HG02970 (cell line): Measurements from ENCODE around the gene SLC6A9.

Source experiments
- ATAC-seq: cut with Tn5 transposase; IDR thresholded peaks from one replicate; pipeline ENCODE4 v1.9.1; 2021; ENCODE audit warnings: mild to moderate bottlenecking, moderate library complexity, moderate number of reproducible peaks; ENCODE audit not compliant: unreplicated experiment, low FRiP score

The SLC6A9 gene

DNA sequence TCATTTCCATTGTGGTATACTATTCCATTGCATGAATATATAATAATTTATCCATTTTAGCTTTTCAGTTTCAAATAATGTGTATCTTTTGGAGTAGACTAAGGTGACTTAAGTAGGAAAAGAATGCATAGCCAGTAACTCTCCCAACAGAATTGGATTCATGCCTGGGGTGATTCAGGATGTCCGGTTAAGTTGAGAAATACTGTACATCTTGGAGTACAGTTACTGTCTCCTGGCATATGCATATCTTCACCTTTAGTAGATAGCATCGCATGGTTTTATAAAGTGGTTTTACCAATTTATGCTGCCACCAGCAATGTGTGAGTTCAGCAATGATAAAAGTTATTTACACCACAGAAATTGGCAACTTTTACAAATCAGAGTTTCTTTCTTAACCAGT is 18.6 kb upstream of the SLC6A9 start:
- no peak for ATAC-seq

DNA sequence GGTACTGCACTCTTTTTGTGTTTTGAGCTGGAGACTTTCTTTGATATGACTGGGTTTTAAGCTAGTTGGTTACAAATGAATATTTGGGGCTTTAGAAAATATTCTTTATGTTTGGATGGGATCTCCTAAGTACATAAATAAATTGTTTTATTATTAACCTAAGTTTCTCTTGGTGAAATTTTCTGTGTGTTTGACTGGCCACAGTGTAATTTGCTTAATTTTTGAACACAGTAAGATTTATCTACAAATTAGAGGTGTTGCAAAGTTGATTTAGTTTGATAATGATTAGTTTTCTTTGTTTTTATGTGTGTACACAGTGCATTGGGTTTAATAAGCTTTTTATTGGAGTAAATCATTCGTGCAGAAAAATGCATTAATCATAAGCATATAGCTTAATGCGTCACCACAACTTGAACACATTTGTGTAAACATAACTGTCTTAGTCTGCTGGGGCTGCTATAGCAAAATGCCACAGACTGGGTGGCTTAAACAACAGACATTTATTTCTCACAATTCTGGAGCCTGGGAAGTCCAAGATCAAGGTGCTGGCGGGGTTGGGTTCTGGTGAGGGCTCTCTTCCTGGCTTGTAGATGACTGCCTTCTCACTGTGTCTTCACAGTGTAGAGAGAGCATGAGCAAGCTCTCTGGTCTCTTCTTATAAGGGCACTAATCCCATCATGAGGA is 17.4 kb upstream of the SLC6A9 start:
- no peak for ATAC-seq

DNA sequence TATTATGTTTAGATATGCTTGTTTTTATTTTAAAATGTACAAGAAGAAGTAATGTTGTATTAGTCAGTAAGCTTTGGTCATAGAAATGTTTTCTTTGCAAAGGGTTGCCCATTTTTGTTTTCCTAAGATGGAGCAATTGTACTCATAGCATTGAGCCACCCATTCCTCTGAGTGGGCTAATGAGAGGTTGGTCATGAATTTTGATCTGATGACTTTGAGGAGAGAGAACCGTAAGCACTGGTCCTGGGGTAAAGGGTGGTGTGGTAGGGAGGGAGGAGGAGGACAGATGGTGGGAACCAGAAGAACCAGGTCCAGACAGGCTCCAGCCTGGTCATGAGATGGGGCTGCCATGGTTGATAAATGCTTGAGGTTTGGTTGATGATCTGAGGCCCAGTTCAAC is 15.9 kb upstream of the SLC6A9 start:
- no peak for ATAC-seq

DNA sequence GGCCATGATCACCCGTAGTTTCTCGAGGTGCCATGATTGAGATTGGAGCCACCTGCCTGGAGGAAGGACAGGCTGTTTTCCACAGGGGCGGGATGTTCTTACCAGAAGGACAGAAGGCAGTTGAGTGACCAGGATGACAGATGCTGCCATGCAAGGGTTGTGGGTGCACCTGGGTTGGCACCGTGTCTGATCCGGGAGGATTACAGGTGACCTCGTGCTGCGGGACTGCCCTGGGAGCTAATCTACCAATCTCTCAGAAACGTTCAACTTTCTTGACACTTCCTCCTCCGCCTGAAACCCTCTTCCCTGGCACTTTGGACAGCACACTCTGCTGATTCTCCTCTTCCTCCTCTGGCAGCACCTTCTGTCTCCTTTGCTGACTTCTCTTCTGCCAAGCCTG is 13.8 kb upstream of the SLC6A9 start:
- ATAC-seq: no peak

DNA sequence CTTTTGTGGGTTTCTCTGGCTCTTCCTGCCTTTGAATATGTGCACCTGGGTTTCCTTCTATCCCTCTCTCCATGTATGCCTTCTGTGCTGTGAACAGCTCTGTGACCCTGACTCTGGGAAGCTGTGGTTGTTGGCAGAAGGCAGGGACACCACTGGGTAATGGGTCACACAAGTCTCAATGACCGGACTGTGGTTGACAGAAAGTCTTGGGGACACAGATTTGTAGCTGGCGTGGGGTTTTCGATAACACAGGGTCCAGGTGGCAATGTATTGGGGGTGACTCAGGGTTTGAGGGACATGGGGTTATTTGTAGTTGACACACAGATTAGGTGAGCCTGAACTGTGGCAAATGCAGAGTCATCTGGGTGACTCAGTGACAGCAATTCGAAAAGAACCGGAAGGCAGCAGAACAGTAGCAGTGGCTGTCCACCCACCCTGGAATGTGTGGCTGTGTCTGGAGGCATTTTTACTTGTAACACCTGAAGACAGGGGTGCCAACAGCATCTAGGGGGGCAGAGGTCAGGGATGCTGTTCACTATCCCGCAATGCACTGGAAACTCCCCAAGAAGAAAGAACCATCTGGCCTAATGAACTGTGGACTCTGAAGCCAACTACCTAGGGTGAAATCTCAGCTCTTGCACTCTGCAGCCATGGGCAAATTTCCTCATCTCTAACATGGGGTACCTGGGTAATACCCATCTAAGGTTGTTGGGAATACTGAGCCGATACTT is 13.0 kb upstream of the SLC6A9 start:
- no peak for ATAC-seq

DNA sequence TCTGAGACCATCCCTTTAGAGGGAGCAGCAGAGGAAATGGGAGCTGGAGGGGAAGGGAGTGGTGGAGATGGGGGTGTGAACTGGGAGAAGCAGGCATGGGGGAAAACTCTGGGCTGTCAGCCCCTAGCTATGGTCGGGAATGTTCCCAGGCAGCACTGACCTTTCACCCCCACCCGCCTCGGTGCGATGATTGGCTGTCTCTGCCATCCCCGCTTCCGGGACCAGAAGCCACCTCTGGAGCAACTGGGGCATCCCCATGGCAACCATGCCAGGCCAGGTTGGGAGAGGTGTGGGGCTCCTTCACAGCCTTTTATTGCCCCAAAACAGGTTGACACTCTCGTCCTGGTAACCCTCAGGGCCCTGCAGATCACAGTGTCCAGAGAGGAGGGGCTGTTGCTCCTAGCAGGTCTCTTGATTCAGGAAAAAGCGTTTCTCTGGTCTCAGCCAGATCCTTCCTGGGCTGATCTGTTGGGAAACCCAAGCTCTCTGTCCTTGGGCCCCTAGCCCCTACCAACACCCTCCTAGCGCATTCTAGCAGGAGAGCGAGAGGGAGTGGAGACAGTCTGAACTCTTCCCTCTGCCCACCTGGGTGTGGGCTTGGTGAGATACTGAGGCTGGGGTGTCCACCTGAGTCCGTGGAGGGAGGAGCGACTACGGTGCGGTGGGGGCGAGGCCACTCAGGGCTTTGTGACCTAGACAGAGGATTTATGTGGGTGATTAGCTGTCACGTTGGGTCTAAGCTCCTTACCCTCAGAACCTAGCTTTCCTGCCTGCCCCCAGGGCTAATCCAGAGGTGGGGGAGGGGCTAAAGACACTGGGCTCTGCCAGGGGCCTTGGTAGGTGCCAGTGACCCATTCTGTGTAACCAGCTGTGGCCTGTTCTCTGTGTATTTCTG is 12.2 kb upstream of the SLC6A9 start:
- no peak for ATAC-seq

DNA sequence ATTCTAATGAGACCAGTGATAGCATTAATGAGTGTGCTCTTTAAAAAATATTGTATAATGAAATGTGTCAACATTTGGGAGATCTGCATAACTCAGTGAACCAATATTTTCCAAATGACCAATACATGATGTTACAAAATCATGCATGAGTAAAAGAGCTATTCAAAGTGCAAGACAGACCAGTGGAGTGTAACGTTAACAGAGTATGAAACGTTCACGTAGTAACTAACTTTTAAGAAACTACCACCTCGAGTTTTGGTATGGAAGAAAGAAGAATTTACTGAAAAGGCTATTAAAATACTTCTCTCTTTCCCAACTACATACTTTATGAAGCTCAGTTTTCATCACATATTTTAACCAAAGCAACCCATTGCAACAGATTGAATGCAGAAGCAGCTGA is 9.6 kb upstream of the SLC6A9 start:
- no peak for ATAC-seq

DNA sequence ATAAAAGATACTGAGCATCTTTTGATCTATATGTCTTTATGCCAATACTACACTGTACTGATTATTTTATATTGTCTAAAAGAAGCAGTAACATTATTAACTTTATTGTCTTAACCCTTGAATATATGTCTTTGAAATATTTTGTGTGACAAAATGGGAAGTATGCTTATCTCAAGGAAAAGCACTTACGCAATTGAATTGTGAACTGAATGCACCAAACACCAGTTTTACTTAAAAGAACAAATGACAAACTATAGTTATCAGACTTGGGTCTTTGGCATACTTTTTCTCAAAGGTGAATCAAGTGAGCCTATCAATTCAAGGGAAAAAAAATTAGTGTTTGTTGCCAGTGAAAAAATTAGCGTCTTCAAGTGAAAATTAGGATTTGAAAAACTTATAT is 9.2 kb upstream of the SLC6A9 start:
- no peak for ATAC-seq

DNA sequence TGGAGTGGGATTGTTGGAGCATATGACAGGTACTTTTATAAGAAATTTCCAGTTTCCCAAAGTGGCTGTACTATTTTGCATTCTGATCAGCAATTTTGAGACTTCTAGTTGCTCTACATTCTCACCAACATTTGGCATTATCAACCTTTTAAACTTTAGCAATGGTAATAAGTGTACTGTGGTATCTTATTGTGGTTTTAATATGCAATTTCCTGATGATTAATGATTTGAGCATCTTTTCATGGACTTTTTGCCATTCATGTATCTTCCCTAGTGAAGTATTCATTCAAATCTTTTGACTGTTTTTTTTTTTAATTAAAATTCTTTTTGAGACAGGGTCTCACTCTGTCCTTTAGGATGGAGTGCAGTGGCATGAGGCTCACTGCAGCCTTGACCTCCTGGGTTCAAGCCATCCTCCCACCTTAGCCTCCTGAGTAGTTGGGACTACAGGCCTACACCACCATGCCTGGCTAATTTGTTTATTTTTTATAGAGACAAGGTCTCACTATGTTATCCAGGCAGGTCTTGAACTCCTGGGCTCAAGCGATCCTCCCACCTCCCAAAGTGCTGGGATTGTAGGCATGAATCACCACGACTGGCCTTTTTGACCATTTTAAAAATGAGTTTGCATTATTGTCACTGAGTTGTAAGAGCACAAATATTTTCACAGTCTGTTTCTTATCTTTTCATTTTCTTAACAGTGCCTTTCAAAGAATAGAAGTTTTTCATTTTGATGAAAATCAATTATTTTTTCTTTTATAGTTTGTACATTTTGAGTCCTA is 7.8 kb upstream of the SLC6A9 start:
- no peak for ATAC-seq

DNA sequence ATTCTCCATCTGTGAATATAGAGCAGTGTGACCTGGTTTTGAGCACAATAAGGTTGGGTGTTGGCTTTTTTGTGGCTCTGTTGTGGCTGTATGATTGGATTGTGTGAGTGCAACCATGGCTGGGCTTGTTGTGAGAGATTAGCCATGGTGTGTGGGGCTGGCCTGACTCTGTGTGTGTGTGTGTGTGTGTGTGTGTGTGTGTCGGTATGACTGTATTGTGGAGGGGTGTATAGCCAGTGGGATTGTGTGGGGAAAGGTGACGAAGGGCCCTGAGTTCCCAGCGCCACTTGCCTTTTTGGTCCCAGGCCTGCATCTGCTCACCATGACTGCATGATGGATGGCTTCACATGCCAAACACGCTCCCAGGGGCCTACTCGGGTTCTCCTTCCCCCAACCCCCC is 5.9 kb upstream of the SLC6A9 start:
- ATAC-seq: no peak

DNA sequence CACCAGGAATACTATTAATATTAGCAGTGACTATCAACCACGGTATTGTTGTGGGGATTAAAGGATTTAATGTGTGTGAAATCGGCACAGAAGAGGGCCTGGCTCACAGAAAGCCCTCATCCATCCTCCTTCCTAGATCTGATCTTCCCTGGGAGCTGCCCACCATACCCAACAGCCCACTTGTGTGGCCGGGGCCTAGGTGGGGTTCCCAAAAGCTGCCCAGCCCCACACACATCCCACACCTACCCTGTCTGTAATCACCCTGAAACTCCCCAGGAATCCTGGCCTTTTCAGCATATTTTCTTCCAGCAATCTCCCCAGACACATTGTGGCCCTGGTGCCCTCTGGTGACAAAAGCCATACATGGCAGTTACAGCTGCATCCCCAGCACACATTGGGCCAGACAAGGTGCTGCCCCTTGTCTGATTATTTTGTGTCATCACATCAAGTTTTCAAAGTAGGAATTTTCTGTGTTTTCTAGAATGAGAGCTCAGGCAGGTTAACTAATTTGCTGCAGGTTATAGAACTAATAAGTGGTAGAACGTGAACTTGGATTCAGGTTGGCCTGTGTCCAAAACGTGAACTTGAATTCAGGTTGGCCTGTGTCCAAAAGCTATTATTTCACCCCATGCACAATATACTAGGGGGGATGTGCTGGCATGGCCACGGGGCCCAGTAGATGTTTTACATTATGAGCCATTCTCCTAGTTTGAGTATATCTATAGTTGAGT is 5.3 kb upstream of the SLC6A9 start:
- no peak for ATAC-seq

DNA sequence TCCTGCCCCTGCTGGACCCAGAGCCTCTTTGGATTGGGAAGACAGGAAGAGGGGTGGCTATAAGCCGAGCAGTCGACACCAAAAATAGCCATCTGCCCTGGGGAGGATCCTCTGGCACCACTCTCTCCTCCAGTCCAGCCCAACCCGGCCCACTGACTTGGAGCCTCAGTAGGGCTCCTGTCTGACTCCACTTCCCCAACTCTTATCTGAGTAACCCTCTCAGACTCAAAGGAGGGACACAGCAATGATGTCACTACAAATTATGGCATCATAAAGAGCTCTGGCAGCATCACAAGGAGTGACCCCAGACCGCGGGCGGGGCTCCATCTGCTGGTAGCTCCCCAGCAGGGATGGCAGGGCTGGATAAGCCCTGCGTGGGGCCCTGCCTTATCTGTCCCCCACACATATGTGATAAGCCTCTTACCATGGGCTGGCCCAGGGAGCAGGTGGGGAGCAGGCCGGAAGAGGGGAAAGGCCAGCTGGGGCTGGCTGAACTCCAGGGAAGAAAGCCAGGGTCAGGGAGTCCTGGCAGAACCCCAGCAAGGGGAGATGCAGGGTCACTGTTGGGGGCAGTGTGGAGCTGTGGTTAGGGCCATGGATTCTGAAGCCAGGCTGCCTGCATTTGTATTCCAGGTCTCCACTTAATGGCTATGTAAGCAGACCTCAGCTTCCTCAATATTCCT is 4.6 kb upstream of the SLC6A9 start:
- ATAC-seq: no peak

DNA sequence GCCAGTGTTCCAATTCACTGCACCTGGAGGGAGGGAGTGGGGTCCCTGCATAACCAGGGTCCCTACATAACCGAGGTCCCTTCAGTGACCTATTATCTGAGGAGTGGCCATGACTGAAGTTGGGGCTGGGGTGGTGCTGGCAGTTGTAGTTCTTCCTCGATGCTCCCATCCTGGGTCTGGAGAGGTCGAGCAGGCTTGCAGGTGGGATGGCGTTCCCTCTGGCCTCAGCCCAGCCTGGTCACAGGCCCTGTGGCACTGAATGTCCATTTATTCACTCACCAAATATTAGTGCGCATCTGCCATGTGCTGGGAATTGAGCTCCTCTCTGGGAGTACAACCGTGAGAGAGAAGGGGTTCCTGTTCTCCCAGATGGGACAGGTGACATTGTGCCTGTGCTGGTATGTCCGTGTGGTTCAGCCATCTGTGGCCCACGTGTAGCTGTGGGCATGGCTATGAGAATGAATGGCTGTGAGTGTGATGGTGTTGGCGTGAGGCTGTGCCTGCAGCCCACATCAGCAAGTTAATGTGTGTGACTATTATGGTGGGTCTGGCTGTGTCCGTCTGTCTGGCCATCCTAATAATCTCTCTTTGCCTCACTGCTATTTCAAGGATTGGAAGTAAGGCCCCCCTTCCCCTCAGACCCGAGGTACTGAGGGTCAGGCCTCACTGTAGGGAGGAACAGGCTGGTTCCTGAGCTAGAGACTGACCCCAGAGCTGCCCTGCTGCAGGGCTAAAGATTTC is 3.9 kb upstream of the SLC6A9 start:
- ATAC-seq: no peak

DNA sequence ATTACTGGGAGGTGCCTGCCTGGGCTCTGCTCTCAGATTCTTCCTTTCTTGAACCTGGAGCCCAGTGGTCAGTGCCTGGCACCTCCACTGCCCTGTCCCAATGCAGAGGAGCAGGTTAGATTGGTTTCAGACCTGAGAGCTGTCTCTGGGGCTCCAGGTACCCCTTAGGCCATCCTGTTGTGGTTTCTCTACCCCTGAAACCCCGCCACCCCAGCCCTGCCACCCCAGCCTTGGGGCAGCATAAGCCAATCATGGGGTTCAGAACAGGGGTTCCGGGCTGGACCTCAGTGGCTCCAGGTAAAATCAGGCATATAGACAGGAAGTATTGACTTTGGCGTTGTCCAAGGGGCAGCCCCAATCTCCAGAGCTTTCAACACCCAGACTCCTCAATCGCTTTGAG is 3.2 kb upstream of the SLC6A9 start:
- no peak for ATAC-seq

DNA sequence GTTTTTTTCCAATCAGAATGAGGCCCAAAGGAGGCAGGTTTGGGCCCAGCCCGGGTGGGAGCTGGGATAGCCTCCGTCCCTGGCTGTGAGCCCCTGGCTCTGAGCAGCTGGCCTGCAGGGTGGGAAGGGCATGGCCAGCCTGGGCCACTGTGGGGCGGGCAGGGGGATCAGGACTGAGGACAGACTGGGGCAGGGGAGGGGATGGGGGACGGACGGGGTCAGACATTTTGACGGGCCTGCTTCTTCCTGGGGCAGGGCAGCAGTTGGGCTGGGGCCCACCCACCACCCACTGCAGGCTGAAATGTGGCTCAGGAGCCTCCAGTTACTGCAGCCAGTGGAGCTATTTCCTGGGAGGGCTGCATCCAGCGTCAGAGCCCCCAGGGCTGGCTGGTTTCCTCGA is 2.5 kb upstream of the SLC6A9 start:
- no peak for ATAC-seq

DNA sequence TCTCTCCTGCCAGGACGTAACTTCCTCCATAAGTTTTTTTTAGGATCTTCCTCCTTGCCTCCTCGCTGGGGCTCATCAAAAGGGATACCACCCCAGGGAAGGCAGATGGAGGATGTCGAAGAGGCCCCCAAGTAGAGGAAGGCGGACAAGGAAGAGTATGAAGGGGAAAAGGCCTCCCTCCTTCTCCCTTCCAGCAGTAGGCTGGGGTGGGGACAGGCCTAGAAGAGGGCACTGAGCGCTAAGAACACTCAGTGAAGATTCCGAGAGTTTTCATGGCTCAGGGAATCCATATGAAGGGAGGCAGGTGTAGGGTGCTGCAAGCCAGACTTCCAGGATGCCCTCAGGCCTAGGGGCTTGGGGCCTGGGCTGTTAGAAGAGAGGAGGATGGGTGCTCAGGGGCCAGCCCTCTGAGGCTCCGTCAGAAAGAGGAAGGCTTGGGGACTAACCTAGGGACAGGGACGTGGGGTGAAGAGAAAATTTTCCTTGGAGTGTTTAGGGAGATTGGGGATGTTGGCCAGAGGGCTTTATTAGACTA is 1.8 kb upstream of the SLC6A9 start:
- no peak for ATAC-seq

DNA sequence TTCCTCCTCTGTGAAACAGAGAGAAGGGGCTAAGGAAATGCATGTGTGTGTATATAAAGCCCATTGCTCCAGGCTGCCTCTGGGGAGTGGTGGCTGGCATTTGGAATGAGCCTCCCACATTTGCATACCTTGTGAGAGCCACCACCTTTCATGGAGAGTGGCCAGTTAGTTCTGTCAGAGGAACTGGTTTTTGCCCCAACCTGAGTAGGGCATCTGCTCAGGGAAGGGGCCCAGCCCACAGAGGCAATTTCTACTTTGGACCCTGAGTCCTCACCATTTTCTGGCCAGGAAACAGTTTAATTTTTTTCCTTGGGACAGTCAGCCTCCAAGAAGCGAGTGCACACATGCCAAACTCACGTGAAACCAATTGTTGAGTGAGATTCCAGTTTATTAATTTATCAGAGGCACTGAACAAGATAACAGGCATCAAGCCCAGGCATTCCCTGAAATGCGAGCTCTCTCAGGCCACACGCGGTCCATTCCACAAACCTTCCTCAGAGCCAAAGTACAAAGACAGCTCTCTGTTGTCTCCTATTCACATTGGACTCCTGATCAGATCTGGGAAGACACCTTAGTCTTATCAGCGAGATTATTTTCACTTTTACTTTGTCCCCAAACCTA is 1.0 kb upstream of the SLC6A9 start:
- no peak for ATAC-seq
